ENCODE measurements around the gene ZNF98. TPM values are rescaled to one million over a fixed set of nuclear protein-coding genes. Genes with fewer than 3 reads are reported as not detected.

Gene ZNF98
- 0.43 TPM for total RNA-seq
- long read RNA-seq = 0 reads

- DNase-seq (peak; percentile 73), ATAC-seq (ENCODE audit: poor library complexity) (peak; percentile 41)
- intact Hi-C loops (cut with DNase I) = no loop called here
Measured at GRCh38 chr19:22422211-22422610, at the start of gene ZNF98. TSS of gene ZNF98 (minus strand) at chr19:22422346. CDS start at chr19:22422224, 122 bp downstream.

DNA sequence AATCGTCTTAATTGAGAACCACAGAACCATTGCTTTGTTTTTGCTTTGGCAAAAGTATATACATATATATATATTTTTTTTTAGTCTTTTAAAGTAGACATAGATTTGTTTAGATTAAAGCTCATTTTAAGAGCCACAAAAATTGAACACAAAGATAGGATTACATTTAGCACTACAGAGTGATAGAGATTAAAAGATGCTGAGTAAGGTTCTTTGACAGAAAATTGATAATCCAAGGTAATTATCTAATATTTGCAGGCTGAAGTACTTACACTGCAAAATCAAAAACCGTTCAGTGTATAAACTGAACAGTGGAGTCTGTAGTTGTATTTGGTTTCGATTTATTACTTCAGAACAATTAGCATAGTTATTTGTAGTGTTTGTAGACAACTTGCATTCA, 24.5 kb upstream of the ZNF98 start:
- intact Hi-C loops (cut with DNase I) = no loop called here
- ATAC-seq (ENCODE audit: poor library complexity) = no peak
- DNase-seq = no peak

- intact Hi-C loops (cut with DNase I) = no loop called here
- ATAC-seq (ENCODE audit: poor library complexity) (no peak), DNase-seq (no peak)
Measured at GRCh38 chr19:22438011-22438410, 15.9 kb upstream of the ZNF98 start.

- DNase-seq (no peak), ATAC-seq (ENCODE audit: poor library complexity) (no peak)
- intact Hi-C loops (cut with DNase I) = no loop called here
Measured at GRCh38 chr19:22427960-22428913, 6.1 kb upstream of the ZNF98 start.

GRCh38 chr19:22427547-22427946, 5.4 kb upstream of the ZNF98 start:
- intact Hi-C loops (cut with DNase I) = no loop called here
- ATAC-seq (ENCODE audit: poor library complexity) (no peak), DNase-seq (no peak)

GRCh38 chr19:22426901-22427300, 4.8 kb upstream of the ZNF98 start:
- DNase-seq (no peak), ATAC-seq (ENCODE audit: poor library complexity) (no peak)
- intact Hi-C loops (cut with DNase I) = no loop called here

- no peak for ATAC-seq (ENCODE audit: poor library complexity)
- intact Hi-C loops (cut with DNase I) = no loop called here
Measured at GRCh38 chr19:22421797-22422196, 349 bp downstream of the ZNF98 start.

DNA sequence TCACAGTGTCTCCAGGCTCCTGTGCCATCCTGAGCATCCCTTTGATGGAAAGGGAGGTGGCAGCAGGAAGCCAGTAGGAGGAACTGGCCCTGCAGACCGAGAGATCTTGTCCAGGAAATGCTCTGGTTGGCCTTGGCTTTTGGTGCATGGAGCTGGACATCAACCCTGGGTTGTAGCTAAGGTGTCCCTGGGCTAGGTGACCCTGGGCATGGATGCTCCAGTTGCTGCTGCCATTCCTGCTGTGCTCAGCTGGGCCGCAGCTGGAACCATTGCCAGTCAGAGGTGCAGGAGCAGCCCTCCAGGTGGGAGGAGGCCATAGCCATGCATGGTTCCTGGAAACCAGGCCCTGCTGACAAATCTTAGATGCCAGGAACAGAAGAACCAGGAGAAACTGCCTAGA, 67.5 kb downstream of the ZNF98 start:
- DNase-seq (no peak), ATAC-seq (ENCODE audit: poor library complexity) (no peak)
- intact Hi-C loops (cut with DNase I) = no loop called here

More at GRCh38 chr19:22421797-22422196, 349 bp downstream of the ZNF98 start:
- DNase-seq = no peak

Other genes starting within 250 kb of the ZNF98 start
- 1.1 TPM for gene ZNF676, start 225.4 kb downstream of the ZNF98 start, total RNA-seq
- not detected for gene ZNF729, start 135.9 kb downstream of the ZNF98 start, total RNA-seq
- 0.11 TPM for gene ZNF492, start 212.0 kb upstream of the ZNF98 start, total RNA-seq

All from Right ventricle myocardium superior (tissue), 1 donor.